ENCODE data around the gene COP1. TPM values are rescaled to one million over a fixed set of nuclear protein-coding genes. Genes with fewer than 3 reads are reported as not detected.
A peak's percentile ranks its signal among the peaks of the same experiment; 100 is the strongest.

Gene COP1
- total RNA-seq, 1 experiment from 2014 or later, result 71.0 TPM

DNA sequence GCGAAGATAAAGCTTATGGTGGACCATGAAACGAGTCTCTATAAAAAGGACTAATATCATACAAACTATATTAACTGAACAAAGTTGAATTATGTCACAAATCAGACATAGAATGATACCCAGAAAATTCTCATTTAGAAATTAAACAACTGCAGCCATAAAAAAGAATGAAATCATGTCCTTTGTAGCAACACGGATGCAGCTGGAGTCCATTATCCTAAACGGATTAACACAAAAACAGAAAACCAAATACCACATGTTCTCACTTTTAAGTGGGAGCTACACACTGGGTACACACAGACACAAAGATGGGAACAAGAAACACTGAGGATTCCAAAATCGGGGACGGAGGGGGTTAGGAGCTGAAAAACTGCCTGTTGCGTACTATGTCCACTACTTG lies 11.5 kb downstream of the COP1 start:
- Histone ChIP-seq H3K36me3 (ENCODE audit: insufficient read depth, low read length) (peaks cover 8% of the 10 kb centered on the region), H3K9me3 (ENCODE audit: low read length) (no peaks in the 10 kb centered on the region; the same call in 1 of the 2 replicates), H3K27ac (ENCODE audit: low read length) (no peak overlapping the region), H3K79me2 (ENCODE audit: low read length) (peaks cover 100% of the 10 kb centered on the region), H3K4me2 (ENCODE audit: low read depth, low read length, poor library complexity, severe bottlenecking) (no peak overlapping the region), H4K20me1 (ENCODE audit: insufficient read depth, low read depth, low read length) (no peaks in the 10 kb centered on the region), H3K4me3 (ENCODE audit: low read length) (no peak overlapping the region), H3K9ac (ENCODE audit: low read length) (no peak overlapping the region), H2AFZ (ENCODE audit: low read length) (no peak overlapping the region), H3K9me2 (replicated peaks; ENCODE audit: insufficient read depth, low read length) (no peaks in the 10 kb centered on the region), H3K27me3 (ENCODE audit: low read length) (no peaks in the 10 kb centered on the region), H3K4me1 (ENCODE audit: low read length) (peaks cover 34% of the 10 kb centered on the region)
- no peak for DNase-seq

DNA sequence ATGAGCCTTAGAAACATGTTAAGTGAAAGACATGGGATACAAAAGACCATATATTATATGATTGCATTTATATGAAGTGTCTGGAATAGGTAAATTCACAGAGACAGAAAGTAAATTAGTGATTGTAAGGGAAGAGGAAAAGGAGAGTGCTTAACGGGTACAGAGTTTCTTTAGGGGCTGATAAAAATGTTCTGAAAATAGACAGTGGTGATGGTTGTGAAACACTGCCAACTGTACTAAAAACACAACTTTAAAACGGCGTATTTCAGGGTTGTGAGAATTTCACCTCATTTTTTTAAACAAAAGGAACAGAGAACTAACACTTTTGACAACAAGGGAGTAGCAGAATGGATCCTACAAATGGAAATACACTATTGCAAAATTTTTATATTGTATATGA lies 13.4 kb downstream of the COP1 start:
- H3K4me3 ChIP-seq (ENCODE audit: low read length), result no peak overlapping the region
- no peaks in the 10 kb centered on the region for H3K9me2 ChIP-seq (replicated peaks; ENCODE audit: insufficient read depth, low read length)
- H3K4me2 ChIP-seq (ENCODE audit: low read depth, low read length, poor library complexity, severe bottlenecking), result no peak overlapping the region
- peaks cover 41% of the 10 kb centered on the region for H3K4me1 ChIP-seq (ENCODE audit: low read length)
- peaks cover 100% of the 10 kb centered on the region for H3K79me2 ChIP-seq (ENCODE audit: low read length)
- no peak for DNase-seq
- H3K36me3 ChIP-seq (ENCODE audit: insufficient read depth, low read length), result no peaks in the 10 kb centered on the region
- H3K27ac ChIP-seq (ENCODE audit: low read length), result no peak overlapping the region
- no peaks in the 10 kb centered on the region for H3K27me3 ChIP-seq (ENCODE audit: low read length)
- H3K9me3 ChIP-seq (ENCODE audit: low read length), result no peaks in the 10 kb centered on the region; the same call in 1 of the 2 replicates
- no peaks in the 10 kb centered on the region for H4K20me1 ChIP-seq (ENCODE audit: insufficient read depth, low read depth, low read length)
- no peak overlapping the region for H2AFZ ChIP-seq (ENCODE audit: low read length)
- H3K9ac ChIP-seq (ENCODE audit: low read length), result no peak overlapping the region

DNA sequence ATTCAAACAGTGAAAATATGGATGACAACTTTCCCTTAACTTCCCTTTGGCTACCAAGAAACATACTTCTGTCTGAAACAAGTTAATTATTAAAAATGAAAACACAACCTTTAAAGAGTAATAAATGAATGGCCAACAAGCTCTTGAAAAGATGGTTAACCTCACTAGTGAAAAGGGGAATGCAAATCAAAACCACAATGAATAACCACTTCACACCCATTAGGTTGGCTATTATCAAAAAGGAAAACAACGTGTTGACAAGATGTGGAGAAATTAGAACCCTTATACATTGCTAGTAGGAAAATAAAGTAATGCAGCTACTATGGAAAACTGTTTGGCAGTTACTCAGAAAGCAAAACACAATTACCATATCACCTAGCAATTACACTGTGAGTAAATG lies 14.1 kb downstream of the COP1 start:
- H3K9ac ChIP-seq (ENCODE audit: low read length), result no peak overlapping the region
- H2AFZ ChIP-seq (ENCODE audit: low read length), result no peak overlapping the region
- H3K4me3 ChIP-seq (ENCODE audit: low read length), result no peak overlapping the region
- no peaks in the 10 kb centered on the region for H3K36me3 ChIP-seq (ENCODE audit: insufficient read depth, low read length)
- H3K9me3 ChIP-seq (ENCODE audit: low read length), result no peaks in the 10 kb centered on the region
- H3K27ac ChIP-seq (ENCODE audit: low read length), result no peak overlapping the region
- no peak overlapping the region for H3K4me2 ChIP-seq (ENCODE audit: low read depth, low read length, poor library complexity, severe bottlenecking)
- H3K79me2 ChIP-seq (ENCODE audit: low read length), result peaks cover 100% of the 10 kb centered on the region
- no peaks in the 10 kb centered on the region for H3K27me3 ChIP-seq (ENCODE audit: low read length)
- H3K4me1 ChIP-seq (ENCODE audit: low read length), result peaks cover 48% of the 10 kb centered on the region
- no peaks in the 10 kb centered on the region for H3K9me2 ChIP-seq (replicated peaks; ENCODE audit: insufficient read depth, low read length)
- DNase-seq, result no peak
- no peaks in the 10 kb centered on the region for H4K20me1 ChIP-seq (ENCODE audit: insufficient read depth, low read depth, low read length)

DNA sequence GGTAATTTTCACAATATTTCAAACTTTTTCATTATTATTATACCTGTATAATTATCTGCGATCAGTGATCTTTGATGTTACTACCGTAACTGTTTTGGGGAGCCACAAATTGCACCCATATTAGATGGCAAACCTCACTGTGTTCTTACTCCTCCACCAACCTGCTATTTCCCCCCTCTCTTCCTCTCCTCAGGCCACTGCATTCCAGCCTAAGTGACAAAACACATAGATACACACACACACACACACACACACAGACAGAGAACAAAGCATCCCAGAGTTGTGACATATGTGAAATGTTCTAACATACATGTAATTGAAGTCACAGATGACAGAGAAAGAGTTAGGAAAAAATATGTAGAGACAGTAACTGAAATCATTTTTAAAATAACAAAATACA lies 18.5 kb downstream of the COP1 start:
- Histone ChIP-seq H3K4me1 (ENCODE audit: low read length) (peaks cover 89% of the 10 kb centered on the region), H3K27ac (ENCODE audit: low read length) (peak overlapping the region; percentile 50), H3K4me2 (ENCODE audit: low read depth, low read length, poor library complexity, severe bottlenecking) (peak overlapping the region; percentile 57), H3K27me3 (ENCODE audit: low read length) (no peaks in the 10 kb centered on the region), H3K36me3 (ENCODE audit: insufficient read depth, low read length) (no peaks in the 10 kb centered on the region), H3K9me2 (replicated peaks; ENCODE audit: insufficient read depth, low read length) (no peaks in the 10 kb centered on the region), H3K9ac (ENCODE audit: low read length) (0 out of 2 replicates have a peak overlapping the region, but pooled peaks have one; percentile 13), H3K4me3 (ENCODE audit: low read length) (no peak overlapping the region), H3K79me2 (ENCODE audit: low read length) (peaks cover 99% of the 10 kb centered on the region), H2AFZ (ENCODE audit: low read length) (no peak overlapping the region), H4K20me1 (ENCODE audit: insufficient read depth, low read depth, low read length) (no peaks in the 10 kb centered on the region), H3K9me3 (ENCODE audit: low read length) (no peaks in the 10 kb centered on the region)
- no peak for DNase-seq

DNA sequence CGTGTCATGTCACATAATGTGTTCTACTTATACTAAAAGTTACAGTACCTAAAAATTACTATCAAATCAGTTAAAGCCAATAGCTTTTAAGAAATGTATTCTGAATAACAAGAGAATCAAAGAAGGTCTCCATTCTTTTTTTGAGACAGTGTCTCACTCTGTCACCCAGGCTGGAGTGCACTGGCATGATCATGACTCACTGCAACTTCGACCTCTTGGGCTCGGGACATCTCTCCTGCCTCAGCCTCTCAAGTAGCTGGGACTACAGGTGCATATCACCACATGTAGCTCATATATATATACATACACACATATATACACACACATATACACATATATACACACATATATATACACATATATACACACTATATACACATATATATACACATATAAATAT lies 20.1 kb downstream of the COP1 start:
- Histone ChIP-seq H3K79me2 (ENCODE audit: low read length) (peaks cover 99% of the 10 kb centered on the region), H3K27ac (ENCODE audit: low read length) (peak overlapping the region; percentile 50), H3K9me3 (ENCODE audit: low read length) (no peaks in the 10 kb centered on the region), H2AFZ (ENCODE audit: low read length) (no peak overlapping the region), H3K4me3 (ENCODE audit: low read length) (peak overlapping the region; percentile 3; the same call in 1 of the 2 replicates), H4K20me1 (ENCODE audit: insufficient read depth, low read depth, low read length) (no peaks in the 10 kb centered on the region), H3K27me3 (ENCODE audit: low read length) (no peaks in the 10 kb centered on the region), H3K4me2 (ENCODE audit: low read depth, low read length, poor library complexity, severe bottlenecking) (peak overlapping the region; percentile 57), H3K36me3 (ENCODE audit: insufficient read depth, low read length) (peaks cover 7% of the 10 kb centered on the region; the same call in 1 of the 2 replicates), H3K9ac (ENCODE audit: low read length) (peak overlapping the region; percentile 19), H3K4me1 (ENCODE audit: low read length) (peaks cover 81% of the 10 kb centered on the region), H3K9me2 (replicated peaks; ENCODE audit: insufficient read depth, low read length) (no peaks in the 10 kb centered on the region)
- peak; percentile 62 for DNase-seq

- H3K79me2 ChIP-seq (ENCODE audit: low read length), result peaks cover 99% of the 10 kb centered on the region
- no peak for DNase-seq
- H3K27me3 ChIP-seq (ENCODE audit: low read length), result no peaks in the 10 kb centered on the region
- no peak overlapping the region for H3K4me3 ChIP-seq (ENCODE audit: low read length)
- H3K36me3 ChIP-seq (ENCODE audit: insufficient read depth, low read length), result peaks cover 14% of the 10 kb centered on the region; the same call in 1 of the 2 replicates
- no peaks in the 10 kb centered on the region for H3K9me3 ChIP-seq (ENCODE audit: low read length)
- H3K9ac ChIP-seq (ENCODE audit: low read length), result no peak overlapping the region
- H4K20me1 ChIP-seq (ENCODE audit: insufficient read depth, low read depth, low read length), result no peaks in the 10 kb centered on the region
- no peak overlapping the region for H2AFZ ChIP-seq (ENCODE audit: low read length)
- H3K4me2 ChIP-seq (ENCODE audit: low read depth, low read length, poor library complexity, severe bottlenecking), result no peak overlapping the region
- H3K4me1 ChIP-seq (ENCODE audit: low read length), result peaks cover 75% of the 10 kb centered on the region
- peak overlapping the region; percentile 26; the same call in 1 of the 2 replicates for H3K27ac ChIP-seq (ENCODE audit: low read length)
- no peaks in the 10 kb centered on the region for H3K9me2 ChIP-seq (replicated peaks; ENCODE audit: insufficient read depth, low read length)
Observed at GRCh38 chr1:176183618-176184017, 23.5 kb downstream of the COP1 start.

DNA sequence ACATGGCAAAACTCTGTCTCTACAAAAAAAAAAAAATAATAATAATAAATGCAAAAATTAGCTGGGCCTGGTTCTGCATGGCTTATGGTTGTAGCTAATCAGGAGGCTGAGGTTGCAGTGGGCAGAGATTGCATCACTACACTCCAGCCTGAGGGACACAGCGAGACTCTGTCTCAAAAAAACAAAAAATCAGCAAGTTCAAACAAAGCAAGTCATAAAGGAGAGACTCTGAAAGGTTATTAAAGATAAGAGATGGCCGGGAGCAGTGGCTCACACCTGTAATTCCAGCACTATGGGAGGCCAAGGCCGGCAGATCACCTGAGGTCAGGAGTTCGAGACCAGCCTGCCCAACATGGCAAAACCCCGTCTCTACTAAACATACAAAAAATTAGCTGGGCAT lies 28.8 kb downstream of the COP1 start:
- Histone ChIP-seq H3K4me3 (ENCODE audit: low read length) (peak overlapping the region; percentile 43; the same call in 1 of the 2 replicates), H3K36me3 (ENCODE audit: insufficient read depth, low read length) (peaks cover 41% of the 10 kb centered on the region), H4K20me1 (ENCODE audit: insufficient read depth, low read depth, low read length) (no peaks in the 10 kb centered on the region), H2AFZ (ENCODE audit: low read length) (no peak overlapping the region), H3K9me2 (replicated peaks; ENCODE audit: insufficient read depth, low read length) (no peaks in the 10 kb centered on the region), H3K9me3 (ENCODE audit: low read length) (no peaks in the 10 kb centered on the region), H3K79me2 (ENCODE audit: low read length) (peaks cover 98% of the 10 kb centered on the region), H3K4me1 (ENCODE audit: low read length) (peaks cover 46% of the 10 kb centered on the region), H3K9ac (ENCODE audit: low read length) (peak overlapping the region; percentile 44; the same call in 1 of the 2 replicates), H3K27me3 (ENCODE audit: low read length) (no peaks in the 10 kb centered on the region), H3K27ac (ENCODE audit: low read length) (peak overlapping the region; percentile 94), H3K4me2 (ENCODE audit: low read depth, low read length, poor library complexity, severe bottlenecking) (peak overlapping the region; percentile 80)
- DNase-seq, result no peak

DNA sequence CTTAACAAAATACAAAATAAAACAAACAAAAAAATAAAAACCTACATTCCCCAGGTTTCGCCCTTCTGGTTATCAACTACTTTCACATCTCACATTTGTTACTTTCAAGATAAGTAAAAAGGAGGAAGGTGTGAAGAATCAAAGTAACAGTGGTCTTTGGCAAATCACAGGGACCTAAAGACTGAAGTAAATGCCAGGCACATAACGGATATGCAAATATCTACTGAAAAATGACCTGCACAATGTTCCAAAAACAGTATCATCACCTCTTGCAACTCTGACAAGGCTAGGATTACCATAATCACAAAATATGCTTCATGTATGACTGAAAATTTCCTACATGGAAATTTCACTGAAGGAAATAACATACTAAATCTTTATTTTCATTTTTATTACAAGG lies 29.3 kb downstream of the COP1 start:
- Histone ChIP-seq H3K9ac (ENCODE audit: low read length) (peak overlapping the region; percentile 44), H3K9me3 (ENCODE audit: low read length) (no peaks in the 10 kb centered on the region), H3K4me3 (ENCODE audit: low read length) (peak overlapping the region; percentile 43), H2AFZ (ENCODE audit: low read length) (no peak overlapping the region), H3K36me3 (ENCODE audit: insufficient read depth, low read length) (peaks cover 42% of the 10 kb centered on the region), H3K79me2 (ENCODE audit: low read length) (peaks cover 98% of the 10 kb centered on the region), H3K4me1 (ENCODE audit: low read length) (peaks cover 46% of the 10 kb centered on the region), H4K20me1 (ENCODE audit: insufficient read depth, low read depth, low read length) (no peaks in the 10 kb centered on the region), H3K27ac (ENCODE audit: low read length) (peak overlapping the region; percentile 94), H3K9me2 (replicated peaks; ENCODE audit: insufficient read depth, low read length) (no peaks in the 10 kb centered on the region), H3K27me3 (ENCODE audit: low read length) (no peaks in the 10 kb centered on the region), H3K4me2 (ENCODE audit: low read depth, low read length, poor library complexity, severe bottlenecking) (peak overlapping the region; percentile 80)
- peak; percentile 80 for DNase-seq

All from Karpas-422 (cell line).